Stimulated activated CD8-positive, alpha-beta memory T cell treated with anti-CD3 and anti-CD28 coated beads, Interleukin-12 subunit alpha, Interleukin-12 subunit beta, amount 100 ng/mL, for 24 hours (primary cell): ENCODE measurements around the gene CLSTN1.

ENCODE experiments used
- DNase-seq: peaks from one replicate; pipeline ENCODE4 v3.0.0-alpha.2; 2020; ENCODE audit errors: extremely low read depth

CLSTN1 gene

GRCh38 chr1:9823943-9824701, at the start of gene CLSTN1:
Gene CLSTN1 (minus strand): TSS chr1:9823965. CDS start chr1:9823733, 232 bp downstream.
- DNase-seq: peak; percentile 78

DNA sequence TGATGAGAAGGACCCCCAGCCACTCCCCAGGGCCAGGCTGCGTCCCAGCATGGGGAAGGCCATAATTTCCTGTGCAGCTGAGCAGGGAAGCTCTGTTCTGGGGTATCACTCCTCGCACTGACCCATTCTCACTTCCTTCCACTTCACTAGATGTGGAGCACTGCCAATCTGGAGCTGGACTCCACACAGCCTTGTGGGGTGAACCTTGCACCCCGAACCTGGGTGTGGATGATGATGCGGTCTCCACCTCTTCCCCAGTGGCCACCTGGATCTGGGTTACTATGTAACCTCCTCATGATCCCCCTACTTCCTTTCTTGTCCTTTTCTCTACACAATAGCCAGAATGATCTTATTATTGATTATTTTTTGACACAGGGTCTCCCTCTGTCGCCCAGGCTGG, 49.6 kb upstream of the CLSTN1 start:
- DNase-seq: no peak

DNA sequence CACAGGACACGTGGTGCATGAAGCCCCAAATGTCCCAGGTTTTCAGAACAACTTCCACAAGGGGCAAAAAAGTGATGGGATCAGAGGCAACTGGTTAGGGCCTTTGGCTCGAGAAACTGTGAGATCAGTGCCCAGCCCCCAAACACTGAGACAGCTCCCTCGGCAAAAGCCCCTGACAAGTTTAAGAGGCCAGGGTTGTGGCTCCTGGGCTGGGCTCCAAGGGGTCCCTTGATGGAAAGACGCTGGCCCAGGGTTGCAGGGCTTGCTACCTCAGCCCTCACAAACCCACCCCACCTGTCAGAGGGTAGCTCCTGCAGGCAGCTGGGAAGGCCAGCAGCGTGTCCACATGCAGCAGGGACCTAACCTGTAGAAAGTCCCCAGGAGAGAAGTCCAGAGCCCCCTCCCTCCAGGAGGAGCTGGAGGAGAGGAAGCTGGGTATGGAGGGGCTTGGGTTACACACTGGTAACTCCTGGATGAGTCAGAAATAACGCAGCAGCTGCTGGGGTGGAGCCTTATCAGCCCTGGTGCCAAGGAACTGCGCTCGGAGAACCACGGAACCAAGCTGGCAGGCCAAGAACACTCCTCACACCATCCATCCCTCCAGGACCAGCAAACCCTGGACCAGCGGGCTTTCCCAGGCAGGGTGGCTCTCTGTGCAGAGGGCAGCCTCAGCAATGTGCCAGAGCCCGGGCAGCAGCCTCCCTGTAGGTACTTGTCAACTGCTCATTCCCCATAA, 48.8 kb upstream of the CLSTN1 start:
- no peak for DNase-seq

DNA sequence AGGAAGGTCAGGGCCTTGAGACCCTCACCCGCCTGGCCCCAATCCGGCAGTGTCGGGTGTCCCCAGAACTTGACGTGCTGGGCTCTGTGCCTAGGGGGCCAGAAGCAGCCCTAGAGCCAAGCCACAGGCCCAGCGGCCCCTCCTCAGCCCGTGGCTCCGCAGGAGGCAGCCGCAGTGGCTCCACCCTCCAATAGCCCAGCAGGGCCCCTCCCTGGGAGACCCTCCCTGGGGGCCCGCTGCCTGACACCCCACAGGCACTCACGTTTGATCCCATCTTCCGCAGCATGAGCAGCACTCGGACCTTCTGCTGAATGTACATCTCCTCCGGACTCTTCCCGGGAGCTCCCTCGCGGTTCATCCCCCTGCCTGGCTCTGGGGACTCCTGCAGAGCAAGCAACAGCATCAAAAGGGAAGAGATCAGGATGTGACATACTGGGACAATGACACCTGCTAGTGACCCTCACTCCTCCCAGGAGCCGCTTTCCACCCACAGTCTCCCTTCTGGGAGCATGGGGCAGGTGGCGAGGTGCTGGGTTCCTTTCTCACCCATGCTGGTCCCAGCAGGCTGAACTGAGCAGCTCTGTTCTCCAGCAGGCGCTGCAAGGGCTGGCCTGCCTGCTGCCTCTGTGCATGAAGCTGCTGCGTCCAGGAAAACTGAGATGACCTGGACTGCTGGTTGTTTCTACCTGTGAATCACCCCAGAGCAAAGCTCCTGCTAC, 48.1 kb upstream of the CLSTN1 start:
- DNase-seq: no peak

DNA sequence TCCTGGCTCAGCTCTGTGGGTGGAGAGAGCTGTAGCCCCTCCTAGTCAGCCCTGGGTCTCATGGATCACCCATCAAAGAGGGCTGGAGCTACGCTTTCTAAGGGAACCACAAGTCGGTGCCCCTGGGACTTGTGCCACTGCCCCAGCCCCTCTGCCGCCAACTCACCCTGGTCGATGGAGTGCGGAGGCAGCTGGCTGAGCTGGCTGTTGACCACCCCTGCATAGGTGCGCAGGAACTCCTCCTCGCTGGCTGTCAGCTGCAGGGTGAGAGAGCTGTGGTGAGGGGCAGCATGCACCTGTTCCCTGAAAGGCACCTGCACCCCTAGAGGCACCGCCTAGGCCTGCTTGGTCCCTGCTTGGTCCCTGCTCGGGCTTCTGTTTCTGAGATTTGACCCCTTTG, 47.3 kb upstream of the CLSTN1 start:
- no peak for DNase-seq

GRCh38 chr1:9870572-9870971, 46.8 kb upstream of the CLSTN1 start:
- DNase-seq: no peak

- DNase-seq: no peak
Observed at GRCh38 chr1:9869831-9870251, 46.1 kb upstream of the CLSTN1 start.

DNA sequence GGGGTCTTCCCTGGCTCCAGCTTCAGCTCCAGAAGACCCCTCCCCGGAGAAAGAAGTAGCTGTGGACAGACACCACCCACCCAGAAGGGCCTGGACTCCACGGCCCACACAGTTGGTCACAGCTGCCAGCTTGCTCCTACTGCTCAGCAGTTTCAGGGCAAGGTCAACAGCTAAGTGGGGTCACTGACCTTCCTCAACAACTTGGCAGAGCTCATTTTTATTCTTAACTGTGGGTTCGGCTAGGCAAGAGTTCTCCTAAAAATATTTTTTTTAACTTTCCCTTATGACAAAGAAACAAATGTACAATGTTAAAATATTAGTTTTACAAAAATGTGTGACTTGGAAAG, 44.5 kb upstream of the CLSTN1 start:
- no peak for DNase-seq

DNA sequence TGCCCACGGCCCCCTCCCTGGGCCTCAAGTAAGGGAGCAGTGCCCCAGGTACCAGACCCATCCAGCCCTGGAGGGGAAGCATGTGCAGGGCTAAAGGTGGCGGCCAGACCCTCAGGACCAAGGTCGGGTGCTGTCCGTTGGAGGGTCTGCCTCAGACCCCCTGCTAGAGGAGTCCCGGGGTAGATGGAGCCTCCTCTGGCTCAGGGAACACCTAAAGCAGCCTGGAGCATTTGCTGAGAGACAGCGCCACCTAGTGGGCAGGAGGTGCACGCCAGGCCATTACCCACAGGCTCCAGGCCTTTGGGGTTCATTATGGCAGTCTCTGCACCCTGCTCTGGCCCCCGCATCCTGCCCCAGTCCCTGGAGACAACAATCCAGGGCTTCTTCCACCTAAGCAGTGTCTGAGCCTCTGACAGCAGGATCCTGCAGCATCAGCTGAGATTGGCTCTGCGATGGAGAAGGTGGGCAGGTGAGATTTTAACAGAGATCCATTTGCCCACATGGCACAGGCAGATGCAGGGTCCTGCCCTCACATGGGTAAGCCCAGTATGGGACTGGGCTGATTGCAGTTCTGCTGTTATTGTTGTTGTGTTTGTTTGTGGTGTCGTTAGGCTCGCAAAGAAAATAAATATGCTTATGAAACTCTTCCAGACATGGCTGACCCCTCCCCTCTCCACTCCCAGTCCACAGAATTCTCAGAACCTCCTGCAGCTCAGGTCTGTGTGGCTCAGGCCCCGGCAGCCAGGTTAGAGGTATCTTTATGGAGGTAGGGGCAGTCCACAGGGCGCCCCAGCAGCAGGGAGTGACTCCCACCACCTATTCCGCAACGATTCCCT, 43.9 kb upstream of the CLSTN1 start:
- peak; percentile 54 for DNase-seq

DNA sequence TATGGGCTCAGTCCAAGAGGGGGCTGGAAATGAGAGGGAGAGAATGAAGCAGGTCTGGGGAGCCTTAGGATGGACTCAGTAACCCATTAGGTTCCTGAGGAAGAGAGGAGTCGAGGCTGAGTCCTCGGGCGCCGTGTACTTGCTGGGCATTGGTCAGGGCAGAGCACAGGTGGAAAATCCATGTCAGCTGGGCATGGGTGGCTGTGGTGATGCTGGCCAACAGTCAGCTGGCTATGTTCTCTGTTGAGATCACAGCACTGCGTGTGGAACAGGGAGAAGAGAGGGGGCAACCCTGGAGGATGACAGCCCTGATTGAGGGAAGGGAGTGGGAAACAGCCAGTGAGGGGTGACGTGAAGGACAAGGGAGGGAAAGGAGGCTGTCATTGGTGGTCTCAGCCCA, 43.1 kb upstream of the CLSTN1 start:
- DNase-seq: no peak

DNA sequence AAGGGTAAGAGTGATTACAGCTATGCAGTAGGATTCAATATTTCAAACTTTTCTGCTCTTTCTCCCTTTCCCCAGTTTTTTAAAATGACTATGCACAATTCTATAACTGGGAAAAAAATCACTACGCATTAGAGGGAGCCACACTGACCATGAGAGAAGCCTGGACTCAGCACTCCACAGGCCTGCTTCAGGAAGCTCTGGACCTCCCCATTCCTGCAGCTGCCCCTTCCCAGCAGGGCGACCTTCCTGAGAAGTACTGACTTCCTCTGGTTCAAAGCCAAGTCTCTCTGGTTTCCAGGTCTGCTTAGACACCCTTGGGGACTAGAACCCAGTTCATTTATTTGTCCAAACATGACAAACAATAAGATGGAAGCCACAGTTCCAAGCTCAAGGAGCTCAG, 42.0 kb upstream of the CLSTN1 start:
- no peak for DNase-seq

DNA sequence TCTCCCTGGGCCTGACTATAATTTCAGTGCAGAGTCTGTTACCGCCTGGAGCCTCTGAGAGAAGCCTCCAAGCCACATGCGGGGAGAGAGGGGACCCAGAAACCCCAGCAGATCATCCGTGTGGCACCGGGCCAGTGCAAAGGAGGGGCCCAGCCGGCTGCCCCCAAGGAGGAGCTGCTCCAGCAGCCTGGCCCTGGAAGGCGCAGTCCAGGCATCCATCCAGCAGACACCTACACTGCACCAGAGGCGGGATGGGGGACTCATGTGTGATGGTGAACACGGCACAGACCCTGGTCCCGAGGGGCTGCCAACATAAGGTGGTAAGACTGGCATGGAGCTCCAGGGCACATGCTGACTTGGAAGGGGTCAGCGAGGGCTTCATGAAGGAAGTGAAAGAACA, 39.6 kb upstream of the CLSTN1 start:
- no peak for DNase-seq

DNA sequence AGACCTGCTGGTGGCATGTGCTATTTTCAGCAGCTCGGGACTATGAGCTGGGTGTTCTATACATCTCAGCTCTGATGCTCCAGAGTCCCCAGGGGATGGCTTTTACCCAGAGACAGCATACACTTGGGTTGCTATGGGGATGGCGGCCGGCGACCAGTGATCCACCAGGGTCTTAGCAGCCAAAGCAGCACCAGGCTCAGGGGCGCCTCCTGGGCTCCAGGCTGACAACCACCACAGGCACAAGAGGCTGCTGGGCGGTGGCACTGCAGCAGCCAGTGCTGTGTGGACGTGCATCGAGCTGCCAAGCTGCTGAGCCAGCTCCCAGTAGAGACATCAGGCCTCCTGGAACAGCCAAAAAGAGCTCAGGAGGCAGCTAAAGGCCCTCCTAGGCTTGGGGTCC, 37.6 kb upstream of the CLSTN1 start:
- no peak for DNase-seq

DNA sequence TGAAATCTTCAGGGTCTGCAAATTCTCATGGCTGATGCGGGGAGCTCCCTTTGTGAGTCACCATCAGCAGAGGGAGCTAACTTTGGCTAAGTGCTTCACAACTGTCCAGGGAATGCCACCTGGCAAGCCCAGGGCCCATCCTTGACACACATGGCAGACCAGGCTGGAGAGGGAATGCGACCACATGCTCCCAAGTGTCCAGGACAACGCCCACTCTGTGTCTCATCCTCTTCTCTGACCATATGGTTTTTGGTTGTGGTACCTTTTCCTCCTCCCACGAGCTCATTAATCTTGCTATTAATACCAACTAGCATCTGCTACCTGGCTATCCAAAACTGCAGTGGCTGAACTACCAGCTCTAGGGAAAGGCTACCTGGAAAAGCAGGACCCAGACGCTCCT, 37.1 kb upstream of the CLSTN1 start:
- DNase-seq: no peak

- DNase-seq: no peak
Observed at GRCh38 chr1:9859281-9860014, 35.7 kb upstream of the CLSTN1 start.

DNA sequence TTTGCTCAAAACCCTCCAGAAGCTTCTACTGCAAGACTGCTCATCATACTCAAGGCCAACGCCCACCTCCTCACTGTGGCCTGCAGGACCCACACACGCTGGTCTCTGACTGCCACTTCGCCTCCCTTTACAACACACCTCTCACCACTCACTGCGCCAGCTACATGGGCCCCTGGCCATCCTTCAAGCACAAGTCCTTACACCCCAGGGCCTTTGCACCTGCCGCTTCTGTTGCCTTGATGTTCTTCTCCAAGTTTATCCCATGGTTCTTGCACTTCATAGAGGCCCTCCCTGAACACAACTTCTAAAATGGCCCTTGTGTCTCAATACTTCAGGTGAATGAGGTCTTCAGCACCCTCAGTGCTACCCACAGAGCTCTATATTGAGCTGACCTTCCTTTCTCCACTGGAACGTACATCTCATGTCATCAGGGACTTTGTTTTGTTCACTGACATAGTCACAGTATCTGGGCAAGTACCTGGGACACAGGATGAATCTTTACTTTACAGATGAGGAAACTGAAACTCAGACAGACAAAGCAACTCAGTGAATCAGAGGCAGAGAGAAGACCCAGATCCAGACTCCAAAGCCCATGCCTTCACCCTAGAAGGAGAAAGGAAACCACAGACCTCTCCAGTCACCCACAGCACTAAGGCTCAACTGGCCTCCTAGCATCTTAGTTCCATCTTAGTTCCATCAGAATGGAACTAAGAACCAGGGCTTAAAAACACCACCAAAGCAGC, 34.7 kb upstream of the CLSTN1 start:
- no peak for DNase-seq

GRCh38 chr1:9855186-9855585, 31.4 kb upstream of the CLSTN1 start:
- no peak for DNase-seq

- no peak for DNase-seq
Observed at GRCh38 chr1:9853249-9853595, 29.5 kb upstream of the CLSTN1 start.

DNA sequence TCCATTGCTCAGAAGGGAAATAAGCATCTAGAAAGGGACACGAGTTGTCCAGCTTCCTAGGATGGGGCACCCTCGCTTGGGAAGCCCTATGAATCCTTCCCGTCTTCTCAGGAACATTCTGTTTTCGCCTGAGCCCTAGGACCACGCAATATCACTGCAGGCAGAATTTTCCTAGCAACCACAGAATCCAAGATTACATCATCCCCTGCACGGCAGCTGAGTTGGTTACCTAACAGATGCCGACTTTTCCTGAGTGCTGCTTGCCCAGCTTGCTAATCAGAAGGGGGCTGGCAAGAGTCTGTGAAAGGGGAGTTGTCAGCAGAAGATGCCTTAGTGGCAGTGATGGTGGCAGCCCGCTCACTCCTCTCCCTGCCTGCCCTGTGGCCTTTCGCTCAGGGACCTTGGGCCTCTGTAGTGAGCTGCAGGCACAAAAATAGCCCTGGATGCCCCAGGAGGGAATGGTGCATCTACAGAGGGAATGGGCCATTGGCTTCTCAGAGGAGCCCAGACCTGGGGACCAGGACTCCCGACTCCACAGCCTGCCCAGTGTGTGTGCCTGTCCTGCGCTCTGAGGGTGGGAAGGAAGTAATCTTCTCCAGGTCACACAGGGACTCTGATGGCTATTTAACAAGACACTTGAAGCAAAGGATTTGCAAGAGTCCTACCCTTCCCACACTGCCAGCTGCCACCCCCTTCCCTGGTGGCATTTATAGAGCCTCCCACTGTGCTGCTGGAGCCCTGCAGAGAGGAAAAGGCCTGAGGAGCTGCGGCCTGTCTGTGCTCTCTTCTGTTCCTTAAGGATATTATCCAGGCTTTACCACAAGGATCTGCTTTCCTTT, 28.9 kb upstream of the CLSTN1 start:
- no peak for DNase-seq

DNA sequence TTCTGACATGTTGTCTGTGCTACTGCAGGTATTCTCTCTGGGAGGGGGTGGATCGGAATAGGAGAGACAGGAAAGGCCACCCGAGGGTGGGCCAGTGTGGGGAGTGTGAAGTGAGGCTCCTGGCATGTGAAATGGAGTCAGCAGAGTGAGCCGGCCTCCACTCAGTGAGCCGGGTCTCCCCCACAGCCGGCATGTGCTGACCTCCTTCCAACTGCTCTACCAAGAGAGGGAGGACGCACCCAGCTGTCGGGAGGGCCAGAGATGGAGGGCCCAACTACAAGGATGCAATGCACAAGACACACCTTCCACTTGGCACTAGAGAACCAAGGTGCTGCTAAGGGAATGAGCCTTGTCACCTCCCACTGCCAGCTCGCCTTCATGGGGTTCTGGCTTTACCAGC, 28.2 kb upstream of the CLSTN1 start:
- no peak for DNase-seq
